Ovary (tissue), 9 donors: ENCODE results near the gene TMTC2. TPM values are rescaled to one million over a fixed set of nuclear protein-coding genes. Genes with fewer than 3 reads are reported as not detected.

Source experiments
- DNase-seq, 5 donors: peaks; one replicate each; pipeline ENCODE4 v3.0.0-alpha.2; 2019 to 2020
- H3K27ac ChIP-seq, 2 donors: fragments of 200-600 bp; one replicate each; pipeline versions ENCODE4 v1.5.1 to v1.8.0; 2019 to 2022
- H3K27me3 ChIP-seq: fragments of 200-600 bp; one replicate; pipeline ENCODE4 v1.8.0; 2022
- H3K36me3 ChIP-seq: fragments of 200-600 bp; sonication (generic); one replicate; pipeline ENCODE4 v1.5.1; 2019
- H3K4me1 ChIP-seq: one replicate; pipeline ENCODE4 v1.8.1; 2013; ENCODE audit warnings: mild to moderate bottlenecking, moderate library complexity; ENCODE audit not compliant: insufficient read depth
- H3K4me3 ChIP-seq: fragments of 200-600 bp; sonication (generic); one replicate; pipeline ENCODE4 v1.5.1; 2017
- H3K9me3 ChIP-seq, 2 donors: fragments of 200-600 bp in 1 of 2; sonication (generic) in 1 of 2; one replicate each; pipeline versions ENCODE4 v1.5.1 to v1.8.1; 2013 to 2019; ENCODE audit warnings: mild to moderate bottlenecking in 1 of 2, moderate library complexity in 1 of 2
- EP300 ChIP-seq: sonication (generic); formaldehyde crosslinking; IDR thresholded peaks from one replicate; pipeline ENCODE4 v1.6.1; 2017; ENCODE audit warnings: antibody characterized with exemption
- POLR2A ChIP-seq: fragments of 450-650 bp; IDR thresholded peaks from one replicate; pipeline ENCODE4 v1.6.1; 2017; ENCODE audit warnings: antibody characterized with exemption, mild to moderate bottlenecking, moderate library complexity
- WGBS, 3 donors: extraction: QIAGEN DNeasy Blood & Tissue Kit in 1 of 3; methylation state at CpG; one replicate each; pipeline versions ENCODE4 v1.1.5 to v1.1.7; 2013 to 2017; 5-methylcytosine and 5-hydroxymethylcytosine counted together
- intact Hi-C, 4 donors: fragments of 100-400 bp; cut with DNase I; formaldehyde crosslinking; loops; one replicate each; pipeline versions ENCODE4 v1.11.0 to v1.15.1; 2022 to 2023
- polyA plus RNA-seq, 2 donors: library from polyadenylated mRNA; stranded (reverse); fragments of 200-250 nt in 1 of 2; fragments of 350-450 nt in 1 of 2; fragmentation: Illumina TruSeq in 1 of 2; extraction: RNeasy Lipid Tissue Mini Kit (QIAGEN cat#74804) in 1 of 2; gene quantifications; one replicate each; pipeline ENCODE4 v1.2.3, GENCODE V29; 2013 to 2014
- total RNA-seq, 7 donors: library from RNA; depleted of rRNA in 2 of 7; stranded (reverse); fragments of >200 nt in 2 of 7; fragmentation: NEBNext Ultra II Directional in 3 of 7; extraction: Animal tissue kit (Norgen Biotek cat#: 25700) in 3 of 7; gene quantifications; one replicate each; pipeline versions ENCODE4 v1.1.0 to v1.2.4, GENCODE V29; 2016 to 2023
- TF ChIP-seq, protein P1 (sequence below), 3 donors: fragments of 450-650 bp in 2 of 3; fragments of 200-600 bp in 1 of 3; IDR thresholded peaks; one replicate each; pipeline versions ENCODE4 v1.5.1 to v1.8.0; 2016 to 2022; ENCODE audit warnings: antibody characterized with exemption in 3 of 3, mild to moderate bottlenecking in 1 of 3
- donor health status: DM: no; HTN: no; CAD: no; lungs with moderate emphysema.
- donor health status: DM: no; HTN: no; CAD: no.
- donor health status: Bipolar disorder and iron deficiency.
- donor health status: DM: yes; HTN: yes; CAD: no.
- donor health status: DM: no; HTN: no; CAD: no.
- donor health status: DM: yes; HTN: yes; CAD: no.

Gene TMTC2
- total and polyA plus RNA-seq, 9 donors, result 2.0 to 22.6 (median 5.6) TPM

DNA sequence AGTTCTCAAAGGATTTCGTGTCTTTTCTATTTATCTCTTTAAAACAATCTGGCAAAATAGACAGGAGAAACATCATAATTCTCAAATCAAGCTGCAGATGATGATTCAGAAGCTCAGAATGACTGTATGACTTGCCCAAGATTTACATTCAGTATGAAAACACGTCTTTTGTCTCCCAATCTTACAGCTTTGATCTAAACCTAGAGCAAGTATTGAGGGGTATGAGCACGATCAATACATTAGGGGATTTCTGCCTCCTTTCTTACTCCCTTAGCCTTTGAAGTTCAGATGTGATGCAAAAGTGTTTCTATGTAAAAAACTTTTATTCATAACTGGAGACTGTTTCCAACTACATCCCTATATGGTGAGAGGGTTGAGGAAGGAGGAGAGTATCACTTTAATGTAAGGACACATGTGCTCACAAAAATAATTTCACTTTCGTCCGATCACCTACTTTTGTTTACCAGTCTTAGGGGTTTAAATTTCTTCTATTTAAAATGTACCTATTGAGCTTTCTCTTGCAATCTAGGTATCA is 454.8 kb downstream of the TMTC2 start:
- Histone ChIP-seq H3K4me3 (no peak overlapping the region), H3K27ac (no peak overlapping the region), H3K36me3 (no peaks in the 10 kb centered on the region), H3K27me3 (no peaks in the 10 kb centered on the region), H3K9me3 (no peaks in the 10 kb centered on the region), H3K4me1 (no peaks in the 10 kb centered on the region)
- WGBS, 3 donors, result 89 to 91% (median 89%) methylated on average over 5 of the region's 5 CpGs
- no peak for DNase-seq
- intact Hi-C loops, result no loop called here
- TF ChIP-seq, protein P1, sequence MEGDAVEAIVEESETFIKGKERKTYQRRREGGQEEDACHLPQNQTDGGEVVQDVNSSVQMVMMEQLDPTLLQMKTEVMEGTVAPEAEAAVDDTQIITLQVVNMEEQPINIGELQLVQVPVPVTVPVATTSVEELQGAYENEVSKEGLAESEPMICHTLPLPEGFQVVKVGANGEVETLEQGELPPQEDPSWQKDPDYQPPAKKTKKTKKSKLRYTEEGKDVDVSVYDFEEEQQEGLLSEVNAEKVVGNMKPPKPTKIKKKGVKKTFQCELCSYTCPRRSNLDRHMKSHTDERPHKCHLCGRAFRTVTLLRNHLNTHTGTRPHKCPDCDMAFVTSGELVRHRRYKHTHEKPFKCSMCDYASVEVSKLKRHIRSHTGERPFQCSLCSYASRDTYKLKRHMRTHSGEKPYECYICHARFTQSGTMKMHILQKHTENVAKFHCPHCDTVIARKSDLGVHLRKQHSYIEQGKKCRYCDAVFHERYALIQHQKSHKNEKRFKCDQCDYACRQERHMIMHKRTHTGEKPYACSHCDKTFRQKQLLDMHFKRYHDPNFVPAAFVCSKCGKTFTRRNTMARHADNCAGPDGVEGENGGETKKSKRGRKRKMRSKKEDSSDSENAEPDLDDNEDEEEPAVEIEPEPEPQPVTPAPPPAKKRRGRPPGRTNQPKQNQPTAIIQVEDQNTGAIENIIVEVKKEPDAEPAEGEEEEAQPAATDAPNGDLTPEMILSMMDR (IDR thresholded peaks at IDR 0.05), result no peak
- TF ChIP-seq EP300 (no peak), POLR2A (no peak)

DNA sequence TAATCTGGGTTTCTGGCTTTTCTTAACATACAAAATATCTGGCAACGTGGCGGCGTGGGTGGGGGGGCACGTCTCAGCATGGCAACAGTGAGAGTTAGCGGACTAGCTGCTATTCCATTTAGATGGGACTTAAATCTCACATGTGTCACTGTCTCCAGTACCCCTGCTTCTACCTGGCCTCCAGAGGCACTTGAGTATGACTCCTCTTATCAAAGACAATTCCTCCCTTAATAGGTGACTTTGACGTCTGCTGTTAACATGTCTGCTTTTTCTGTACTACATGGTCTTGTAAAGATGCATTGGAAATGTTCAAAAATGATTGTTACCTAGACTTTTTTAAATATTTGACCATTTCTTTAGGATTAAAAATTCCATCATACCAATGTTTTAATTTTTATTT is 456.2 kb downstream of the TMTC2 start:
- intact Hi-C loops, result no loop called here
- Histone ChIP-seq H3K4me1 (no peaks in the 10 kb centered on the region), H3K9me3 (no peaks in the 10 kb centered on the region), H3K4me3 (no peak overlapping the region), H3K27ac (no peak overlapping the region), H3K36me3 (no peaks in the 10 kb centered on the region), H3K27me3 (no peaks in the 10 kb centered on the region)
- TF ChIP-seq POLR2A (no peak), EP300 (no peak)
- TF ChIP-seq, protein P1 (IDR thresholded peaks at IDR 0.05), result no peak
- DNase-seq, result no peak
- WGBS, 3 donors, result 68 to 94% (median 87%) methylated on average over 6 of the region's 6 CpGs

DNA sequence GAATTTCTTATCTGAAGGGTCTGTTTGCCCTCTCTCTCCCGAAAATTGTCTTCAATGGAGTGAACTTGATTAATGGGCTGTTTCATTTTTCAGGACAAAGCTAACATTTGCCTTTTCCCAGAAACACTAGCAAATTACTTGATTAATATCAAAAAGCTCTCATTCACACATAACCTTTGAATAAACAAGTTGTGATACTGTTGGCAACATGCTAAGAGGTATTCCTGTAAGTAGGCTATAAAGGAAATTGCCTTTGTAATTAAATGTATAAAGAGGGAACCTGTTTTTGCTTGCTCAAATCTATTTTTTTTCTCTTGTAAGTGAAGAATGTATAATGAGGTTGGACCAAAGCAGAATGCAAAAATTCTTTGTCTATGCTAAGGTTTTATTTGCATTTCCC is 457.2 kb downstream of the TMTC2 start:
- TF ChIP-seq, protein P1 (IDR thresholded peaks at IDR 0.05), result no peak
- TF ChIP-seq POLR2A (no peak), EP300 (no peak)
- DNase-seq, result no peak
- Histone ChIP-seq H3K36me3 (no peaks in the 10 kb centered on the region), H3K9me3 (no peaks in the 10 kb centered on the region), H3K27ac (no peak overlapping the region), H3K4me3 (no peak overlapping the region), H3K4me1 (no peaks in the 10 kb centered on the region), H3K27me3 (no peaks in the 10 kb centered on the region)
- 53 to 64% (median 54%) methylated on average over 1 of the region's 1 CpG for whole genome bisulfite sequencing, 3 donors
- intact Hi-C loops, result no loop called here

GRCh38 chr12:83145325-83145840 is 458.7 kb downstream of the TMTC2 start:
- H3K4me3 ChIP-seq, result no peak overlapping the region
- no peak overlapping the region for H3K27ac ChIP-seq
- H3K36me3 ChIP-seq, result no peaks in the 10 kb centered on the region
- H3K9me3 ChIP-seq, result no peaks in the 10 kb centered on the region
- no peak for TF ChIP-seq POLR2A
- TF ChIP-seq, protein P1 (IDR thresholded peaks at IDR 0.05), result no peak
- no peak for TF ChIP-seq EP300
- H3K4me1 ChIP-seq, result no peaks in the 10 kb centered on the region
- WGBS, 3 donors, result 69 to 87% (median 81%) methylated on average over 2 of the region's 2 CpGs
- intact Hi-C loops, result no loop called here
- H3K27me3 ChIP-seq, result no peaks in the 10 kb centered on the region
- DNase-seq, result no peak
